ENCODE results near the gene RASGRP2.
A peak's percentile ranks its signal among the peaks of the same experiment; 100 is the strongest.

GRCh38 chr11:64767344-64768299 is 23.7 kb upstream of the RASGRP2 start:
- TF ChIP-seq CTCF (conservative IDR thresholded peaks at IDR 0.05; ENCODE audit: low read depth, low read length) = peak; percentile 96
- TF ChIP-seq EZH2 (IDR thresholded peaks at IDR 0.05; ENCODE audit: low read length, unreplicated experiment) = no peak
- TF ChIP-seq EZH2phosphoT487 (IDR thresholded peaks at IDR 0.05; ENCODE audit: borderline replicate concordance, low read length) = no peak

Data from PC-3 (cell line).